C4-2B (cell line): ENCODE data around the gene NBEAL2.

Source experiments
- ZFX ChIP-seq: fragments of 450-650 bp; IDR thresholded peaks from 2 replicates; pipeline ENCODE4 v1.6.1; 2017
- TF ChIP-seq, protein P1 (sequence below): fragments of 450-650 bp; conservative IDR thresholded peaks from 2 replicates; pipeline ENCODE4 v1.5.1; 2017; ENCODE audit warnings: mild to moderate bottlenecking

- TF ChIP-seq, protein P1, sequence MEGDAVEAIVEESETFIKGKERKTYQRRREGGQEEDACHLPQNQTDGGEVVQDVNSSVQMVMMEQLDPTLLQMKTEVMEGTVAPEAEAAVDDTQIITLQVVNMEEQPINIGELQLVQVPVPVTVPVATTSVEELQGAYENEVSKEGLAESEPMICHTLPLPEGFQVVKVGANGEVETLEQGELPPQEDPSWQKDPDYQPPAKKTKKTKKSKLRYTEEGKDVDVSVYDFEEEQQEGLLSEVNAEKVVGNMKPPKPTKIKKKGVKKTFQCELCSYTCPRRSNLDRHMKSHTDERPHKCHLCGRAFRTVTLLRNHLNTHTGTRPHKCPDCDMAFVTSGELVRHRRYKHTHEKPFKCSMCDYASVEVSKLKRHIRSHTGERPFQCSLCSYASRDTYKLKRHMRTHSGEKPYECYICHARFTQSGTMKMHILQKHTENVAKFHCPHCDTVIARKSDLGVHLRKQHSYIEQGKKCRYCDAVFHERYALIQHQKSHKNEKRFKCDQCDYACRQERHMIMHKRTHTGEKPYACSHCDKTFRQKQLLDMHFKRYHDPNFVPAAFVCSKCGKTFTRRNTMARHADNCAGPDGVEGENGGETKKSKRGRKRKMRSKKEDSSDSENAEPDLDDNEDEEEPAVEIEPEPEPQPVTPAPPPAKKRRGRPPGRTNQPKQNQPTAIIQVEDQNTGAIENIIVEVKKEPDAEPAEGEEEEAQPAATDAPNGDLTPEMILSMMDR: no peak
- TF ChIP-seq ZFX: no peak
These were observed 1.7 kb upstream of the NBEAL2 start for GRCh38 chr3:46977811-46978195.
